Sciatic nerve (tissue), 2 donors: ENCODE data around the gene CCDC198. TPM values are rescaled to one million over a fixed set of nuclear protein-coding genes. Genes with fewer than 3 reads are reported as not detected.

Source experiments
- ATAC-seq: fragments of 200-7000 bp; cut with Tn5 transposase; one replicate; pipeline ENCODE4 v1.9.1; 2020; ENCODE audit warnings: mild to moderate bottlenecking, moderate library complexity
- DNase-seq: peaks from one replicate; pipeline ENCODE4 v3.0.0-alpha.2; 2020; ENCODE audit warnings: low spot score
- intact Hi-C: fragments of 100-400 bp; cut with DNase I; formaldehyde crosslinking; loops from one replicate; pipeline ENCODE4 v1.14.2; 2022
- total RNA-seq: library from RNA; stranded (reverse); fragmentation: NEBNext Ultra II Directional; extraction: Animal tissue kit (Norgen Biotek cat#: 25700); gene quantifications from one replicate; pipeline ENCODE4 v1.2.1, GENCODE V29; 2021
- donor health status: DM: no; HTN: no; CAD: no.
- donor health status: DM: no; HTN: no; CAD: no.

Gene CCDC198
- total RNA-seq, 1 donor from 2014 or later = not detected

DNA sequence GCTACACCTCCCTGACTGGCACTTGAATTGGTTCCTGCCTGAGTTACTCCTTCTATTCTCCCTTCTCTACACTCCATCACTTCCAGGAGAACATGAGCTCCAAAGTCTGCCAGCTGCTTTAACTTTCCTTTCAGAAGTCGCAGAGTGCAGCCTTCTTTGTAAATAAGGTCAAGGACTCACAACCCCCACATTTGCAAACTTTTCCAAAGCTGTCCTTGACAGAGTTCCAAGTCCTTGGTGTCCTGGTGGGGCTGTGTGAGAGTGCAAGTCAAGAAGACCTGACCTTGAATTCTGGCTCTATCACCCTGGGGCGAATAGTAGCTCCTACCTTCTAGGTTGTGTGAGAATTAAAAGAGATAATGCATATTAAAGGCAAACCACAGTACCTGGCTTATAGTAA lies 15.6 kb downstream of the CCDC198 start:
- DNase-seq = no peak
- ATAC-seq = no peak
- intact Hi-C loops = no loop called here

DNA sequence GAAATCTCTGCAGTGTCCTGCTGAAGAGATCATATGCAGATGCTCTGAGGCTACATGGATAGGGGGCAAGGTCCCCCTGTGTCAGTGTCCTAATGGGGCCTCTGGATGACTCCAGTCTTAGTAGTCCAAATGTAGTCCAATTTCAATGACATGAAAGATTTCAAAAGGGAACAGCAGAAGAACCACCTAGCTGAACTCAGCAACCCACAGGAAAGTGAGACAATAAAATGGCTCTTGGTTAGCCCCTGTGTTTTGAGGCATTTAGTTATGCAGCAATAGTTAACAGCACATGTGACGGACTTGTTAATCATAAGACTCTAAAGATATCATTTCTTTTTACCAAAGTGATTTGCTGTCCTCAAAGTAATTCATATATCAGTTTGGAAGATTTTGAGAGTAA lies 22.7 kb downstream of the CCDC198 start:
- ATAC-seq (no peak), DNase-seq (no peak)
- intact Hi-C loops = no loop called here

DNA sequence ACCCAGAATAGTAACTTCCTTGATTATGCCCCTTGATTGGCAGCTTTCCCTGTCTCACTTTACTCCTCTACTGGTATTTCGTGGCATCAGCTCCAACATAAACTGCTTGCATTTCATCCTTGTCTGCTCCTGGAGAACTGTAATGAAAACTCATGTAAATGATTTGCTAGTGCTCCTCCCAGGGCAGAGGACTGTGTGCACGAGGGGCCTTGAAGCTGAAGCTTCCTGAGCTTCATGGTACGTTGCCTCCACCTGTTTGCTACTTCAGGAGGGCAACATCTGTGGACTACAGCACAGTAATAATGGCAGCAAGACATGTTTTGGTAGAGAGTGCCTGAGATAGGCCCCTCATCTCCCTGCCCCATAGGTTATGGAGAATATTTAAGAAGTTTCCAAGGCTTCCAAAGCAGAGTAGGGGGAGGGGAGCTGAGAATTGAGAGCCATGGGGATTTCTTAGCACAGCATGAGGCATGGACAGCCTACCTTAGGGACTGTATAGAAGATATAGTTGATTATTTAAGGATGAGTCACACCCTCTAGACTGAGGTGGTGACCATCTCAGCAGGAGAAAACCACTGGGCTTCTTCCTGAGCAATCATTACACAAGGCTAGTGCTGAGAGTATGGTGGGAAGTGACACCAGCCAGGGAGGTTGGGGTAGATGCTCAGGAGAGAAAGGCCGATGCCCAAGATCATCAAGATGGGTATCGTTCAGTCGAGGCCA lies 29.5 kb downstream of the CCDC198 start:
- intact Hi-C loops = no loop called here
- no peak for ATAC-seq
- no peak for DNase-seq

DNA sequence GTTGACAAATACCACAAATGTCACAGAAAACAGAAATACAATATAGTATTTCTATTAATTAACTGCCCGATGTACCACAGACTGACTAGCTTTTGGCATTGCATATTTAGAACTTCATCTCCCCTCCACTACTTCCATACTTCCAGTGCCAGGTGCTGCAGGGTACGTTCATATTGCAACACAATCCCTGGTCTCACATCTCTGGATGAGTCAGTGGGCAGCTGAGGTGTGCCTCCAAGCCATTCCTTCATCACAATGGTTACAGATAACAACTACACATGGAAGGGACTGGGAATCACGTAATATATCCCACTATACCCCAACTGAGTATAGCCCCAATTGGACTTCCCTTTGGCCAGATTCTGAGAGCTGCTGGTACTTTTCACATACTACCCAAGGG lies 31.1 kb downstream of the CCDC198 start:
- intact Hi-C loops = no loop called here
- DNase-seq = no peak
- no peak for ATAC-seq

DNA sequence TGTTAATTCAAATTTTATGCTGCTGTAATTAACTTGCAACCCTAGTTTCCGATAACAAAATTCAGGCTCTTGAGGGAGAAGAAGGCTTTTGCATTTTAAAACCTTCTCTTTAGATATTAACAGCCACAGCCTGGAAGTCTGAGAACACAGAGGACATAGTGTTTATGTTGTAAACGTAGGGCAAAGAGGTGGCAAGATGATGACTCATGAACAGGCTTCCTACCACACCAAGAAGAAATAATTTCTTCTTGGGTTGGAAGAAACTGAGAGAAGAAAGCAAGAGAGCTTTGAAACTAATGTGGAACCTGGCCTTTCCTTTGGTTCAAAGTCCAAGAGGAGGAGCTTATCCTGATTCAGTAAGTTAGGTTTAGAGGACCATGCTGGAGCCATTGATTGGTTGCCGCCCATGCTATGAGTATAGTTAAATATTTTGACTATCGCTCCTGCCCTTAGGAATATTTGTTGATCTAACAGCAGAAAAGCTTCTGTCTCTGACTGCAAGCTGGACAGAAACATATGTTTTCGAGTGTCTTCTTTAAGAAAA lies 31.8 kb downstream of the CCDC198 start:
- no peak for DNase-seq
- ATAC-seq = no peak
- intact Hi-C loops = no loop called here

DNA sequence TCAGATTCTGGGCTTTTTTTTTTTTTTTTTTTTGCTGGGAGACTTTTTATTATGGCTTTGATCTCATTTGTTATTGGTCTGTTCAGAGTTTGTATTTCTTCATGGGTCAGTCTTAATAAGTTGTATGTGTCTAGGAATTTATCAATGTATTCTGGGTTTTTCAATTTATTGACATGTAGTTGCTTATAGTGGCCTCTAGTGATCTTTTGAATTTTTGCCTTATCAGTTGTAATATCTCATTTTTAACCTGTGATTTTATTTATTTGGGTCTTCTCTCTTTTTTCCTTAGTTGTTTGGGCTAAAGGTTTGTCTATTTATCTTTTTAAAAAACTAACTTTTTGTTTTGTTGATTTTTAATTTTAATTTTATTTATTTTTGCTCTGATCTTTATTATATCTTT lies 57.7 kb downstream of the CCDC198 start:
- DNase-seq (no peak), ATAC-seq (no peak)
- intact Hi-C loops = no loop called here

DNA sequence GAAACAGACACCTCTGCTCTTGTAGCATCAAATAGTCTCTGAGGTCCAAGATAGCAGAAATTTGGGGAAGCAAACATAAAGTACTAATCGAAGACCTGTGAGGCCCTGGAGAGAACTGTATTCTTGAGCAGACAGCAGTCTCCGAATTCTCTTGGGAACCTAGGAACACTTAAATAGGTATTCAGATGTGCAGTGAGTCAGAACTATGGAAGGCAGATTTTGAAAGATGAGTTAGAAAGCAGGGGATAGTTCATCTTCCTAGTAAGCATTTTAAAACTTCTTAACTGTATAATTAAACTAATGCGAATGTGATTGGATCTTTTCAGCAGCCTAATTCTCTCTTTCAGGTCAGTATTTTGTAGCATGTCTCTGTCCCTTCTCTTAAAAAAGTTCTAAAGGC lies 72.7 kb downstream of the CCDC198 start:
- intact Hi-C loops = no loop called here
- no peak for ATAC-seq
- DNase-seq = no peak

DNA sequence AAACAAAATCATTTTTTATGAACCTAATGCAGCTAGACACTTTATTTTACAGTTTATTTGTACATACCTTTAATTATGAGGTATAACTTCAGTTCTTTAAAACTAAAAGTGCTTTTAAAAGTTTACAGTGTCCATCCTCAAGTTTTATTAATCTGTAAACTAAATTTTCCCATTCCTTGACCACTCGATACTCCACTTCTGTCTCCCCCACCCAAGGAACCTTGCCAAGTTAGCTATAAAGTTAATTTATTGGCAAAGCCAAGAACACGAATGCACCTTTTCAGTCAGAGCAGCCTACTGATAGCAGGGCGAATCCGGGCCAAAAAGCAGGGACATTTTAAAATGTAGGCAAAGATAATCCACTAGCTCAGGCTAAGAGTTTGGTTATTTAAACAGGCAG lies 73.6 kb downstream of the CCDC198 start:
- intact Hi-C loops = no loop called here
- ATAC-seq = no peak

More for the DNA sequence above, 73.6 kb downstream of the CCDC198 start:
- no peak for DNase-seq

Other genes starting within 250 kb of the CCDC198 start
- gene EXOC5, start 225.0 kb downstream of the CCDC198 start, total RNA-seq = 84.7 TPM
- 29.3 TPM for gene AP5M1, start 224.9 kb downstream of the CCDC198 start, total RNA-seq
- 18.7 TPM for gene NAA30, start 103.3 kb downstream of the CCDC198 start, total RNA-seq